ENCODE measurements around the gene PAX4. TPM values are rescaled to one million over a fixed set of nuclear protein-coding genes. Genes with fewer than 3 reads are reported as not detected.

Gene PAX4
- total and polyA plus RNA-seq, 10 donors = not detected

- 69 to 86% (median 74%) methylated on average over 2 of the region's 2 CpGs for WGBS, 5 donors
- TF ChIP-seq POLR2A (IDR thresholded peaks at IDR 0.05) = no peak
- TF ChIP-seq POLR2AphosphoS5 (IDR thresholded peaks at IDR 0.05) = no peak
- TF ChIP-seq CTCF (IDR thresholded peaks at IDR 0.05 in 8 of 11, conservative IDR thresholded peaks at IDR 0.05 in 3 of 11) = no peak
- DNase-seq = no peak
- Histone ChIP-seq H3K4me1 (no peaks in the 10 kb centered on the region), H3K4me3 (no peak overlapping the region), H3K9me3 (no peaks in the 10 kb centered on the region), H3K36me3 (no peaks in the 10 kb centered on the region), H3K27ac (no peak overlapping the region), H3K27me3 (replicated peaks in 1 of 7) (peaks cover 0 to 8% (median 0%) of the 10 kb centered on the region in 7 donors)
- intact Hi-C loops (cut with DNase I; ENCODE audit: low total_unique reads) = no loop called here
Measured at GRCh38 chr7:127644484-127644883, 26.5 kb upstream of the PAX4 start.

- H3K36me3 ChIP-seq = no peaks in the 10 kb centered on the region
- H3K27ac ChIP-seq = no peak overlapping the region
- no peak for TF ChIP-seq POLR2AphosphoS5 (IDR thresholded peaks at IDR 0.05)
- no peak for TF ChIP-seq POLR2A (IDR thresholded peaks at IDR 0.05)
- no peak for TF ChIP-seq CTCF (IDR thresholded peaks at IDR 0.05 in 8 of 11, conservative IDR thresholded peaks at IDR 0.05 in 3 of 11)
- intact Hi-C loops (cut with DNase I; ENCODE audit: low total_unique reads) = no loop called here
- no peak for DNase-seq
- no peaks in the 10 kb centered on the region for H3K9me3 ChIP-seq
- no peak overlapping the region for H3K4me3 ChIP-seq
- peaks cover 0 to 21% (median 0%) of the 10 kb centered on the region in 7 donors for H3K27me3 ChIP-seq (replicated peaks in 1 of 7)
- no peaks in the 10 kb centered on the region for H3K4me1 ChIP-seq
Measured at GRCh38 chr7:127638197-127638596, 20.3 kb upstream of the PAX4 start.

GRCh38 chr7:127635659-127636285, 17.8 kb upstream of the PAX4 start:
- DNase-seq = no peak
- 45 to 63% (median 53%) methylated on average over 3 of the region's 3 CpGs for WGBS, 5 donors
- no peaks in the 10 kb centered on the region for H3K9me3 ChIP-seq
- H3K36me3 ChIP-seq = no peaks in the 10 kb centered on the region
- intact Hi-C loops (cut with DNase I; ENCODE audit: low total_unique reads) = no loop called here
- peaks cover 0 to 29% (median 0%) of the 10 kb centered on the region in 7 donors for H3K27me3 ChIP-seq (replicated peaks in 1 of 7)
- TF ChIP-seq POLR2A (IDR thresholded peaks at IDR 0.05) = no peak
- TF ChIP-seq CTCF (IDR thresholded peaks at IDR 0.05 in 8 of 11, conservative IDR thresholded peaks at IDR 0.05 in 3 of 11) = no peak
- TF ChIP-seq POLR2AphosphoS5 (IDR thresholded peaks at IDR 0.05) = no peak
- no peak overlapping the region for H3K4me3 ChIP-seq
- no peaks in the 10 kb centered on the region for H3K4me1 ChIP-seq
- H3K27ac ChIP-seq = no peak overlapping the region

- 75 to 92% (median 91%) methylated on average over 7 of the region's 7 CpGs for whole genome bisulfite sequencing, 5 donors
- Histone ChIP-seq H3K4me1 (peaks cover 0 to 4% (median 0%) of the 10 kb centered on the region in 6 donors), H3K27me3 (replicated peaks in 1 of 7) (peaks cover 0 to 16% (median 0%) of the 10 kb centered on the region in 7 donors), H3K9me3 (no peaks in the 10 kb centered on the region), H3K27ac (no peak overlapping the region), H3K36me3 (no peaks in the 10 kb centered on the region), H3K4me3 (no peak overlapping the region)
- no peak for TF ChIP-seq CTCF (IDR thresholded peaks at IDR 0.05 in 8 of 11, conservative IDR thresholded peaks at IDR 0.05 in 3 of 11)
- TF ChIP-seq POLR2A (IDR thresholded peaks at IDR 0.05) = no peak
- no peak for TF ChIP-seq POLR2AphosphoS5 (IDR thresholded peaks at IDR 0.05)
- intact Hi-C loops (cut with DNase I; ENCODE audit: low total_unique reads) = no loop called here
- DNase-seq = no peak
Measured at GRCh38 chr7:127632276-127632910, 14.5 kb upstream of the PAX4 start.
